SW480 (cell line): Measurements from ENCODE around the gene UCHL3.
A peak's percentile ranks its signal among the peaks of the same experiment; 100 is the strongest.

Experiments
- DNase-seq: peaks from one replicate; pipeline ENCODE4 v3.0.0-alpha.2; 2016; ENCODE audit warnings: low spot score

The UCHL3 gene

DNA sequence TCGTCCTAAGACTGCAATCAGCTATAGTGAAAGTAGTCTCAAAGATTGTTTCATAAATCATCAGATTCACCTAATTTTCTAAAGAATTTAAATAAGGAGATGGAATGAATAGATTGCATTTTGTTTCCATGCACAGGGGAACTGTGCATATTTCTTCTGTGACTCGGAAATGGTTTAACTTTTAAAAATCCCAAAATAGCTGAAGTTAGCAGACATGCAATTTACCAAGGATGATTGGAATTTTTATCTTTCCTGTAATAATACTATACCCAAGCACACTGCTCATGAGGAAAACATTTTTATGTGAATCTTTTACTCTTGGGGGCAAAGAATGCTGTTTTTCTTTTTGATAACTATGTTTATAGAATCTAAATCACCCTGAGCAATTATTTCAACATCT lies 71.6 kb downstream of the UCHL3 start:
- DNase-seq, result no peak

DNA sequence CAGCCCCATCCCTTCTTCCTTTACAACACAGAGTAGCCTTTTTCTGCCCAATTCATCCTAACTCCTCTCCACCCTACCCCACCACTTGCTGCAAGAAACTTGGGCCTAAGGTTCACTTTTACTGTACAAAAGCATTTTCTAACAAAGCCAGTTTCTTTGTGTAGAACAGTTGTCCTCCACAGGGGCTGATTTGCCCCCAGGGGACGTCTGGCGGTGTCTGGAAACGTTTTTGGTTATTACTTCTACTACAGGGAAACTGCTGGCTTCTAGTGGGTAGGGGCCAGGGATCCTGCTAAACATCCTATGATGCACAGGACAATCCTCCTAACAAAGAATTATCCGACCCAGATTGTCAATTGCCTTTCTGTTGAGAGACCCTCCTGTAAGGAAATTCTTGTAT lies 79.2 kb downstream of the UCHL3 start:
- no peak for DNase-seq

DNA sequence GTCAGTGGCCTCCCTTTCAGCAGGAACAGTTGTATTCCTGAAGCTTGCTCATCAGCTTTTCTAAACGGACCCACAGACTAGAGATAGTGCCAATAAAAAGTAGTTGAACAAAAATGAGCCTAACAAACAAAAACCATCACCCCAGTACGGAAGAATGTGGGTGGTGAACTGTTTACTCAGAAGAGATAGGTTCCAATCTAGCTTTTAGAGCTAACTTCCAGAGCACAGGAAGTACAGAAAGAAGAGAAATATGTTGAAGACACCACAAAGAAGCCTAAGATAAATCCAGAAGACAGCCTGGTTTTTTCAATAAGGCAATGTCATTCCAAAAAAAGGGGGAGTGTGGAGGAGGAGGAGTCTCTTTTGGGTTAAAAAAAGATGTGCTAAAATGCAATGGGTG lies 83.7 kb downstream of the UCHL3 start:
- DNase-seq, result peak; percentile 4

DNA sequence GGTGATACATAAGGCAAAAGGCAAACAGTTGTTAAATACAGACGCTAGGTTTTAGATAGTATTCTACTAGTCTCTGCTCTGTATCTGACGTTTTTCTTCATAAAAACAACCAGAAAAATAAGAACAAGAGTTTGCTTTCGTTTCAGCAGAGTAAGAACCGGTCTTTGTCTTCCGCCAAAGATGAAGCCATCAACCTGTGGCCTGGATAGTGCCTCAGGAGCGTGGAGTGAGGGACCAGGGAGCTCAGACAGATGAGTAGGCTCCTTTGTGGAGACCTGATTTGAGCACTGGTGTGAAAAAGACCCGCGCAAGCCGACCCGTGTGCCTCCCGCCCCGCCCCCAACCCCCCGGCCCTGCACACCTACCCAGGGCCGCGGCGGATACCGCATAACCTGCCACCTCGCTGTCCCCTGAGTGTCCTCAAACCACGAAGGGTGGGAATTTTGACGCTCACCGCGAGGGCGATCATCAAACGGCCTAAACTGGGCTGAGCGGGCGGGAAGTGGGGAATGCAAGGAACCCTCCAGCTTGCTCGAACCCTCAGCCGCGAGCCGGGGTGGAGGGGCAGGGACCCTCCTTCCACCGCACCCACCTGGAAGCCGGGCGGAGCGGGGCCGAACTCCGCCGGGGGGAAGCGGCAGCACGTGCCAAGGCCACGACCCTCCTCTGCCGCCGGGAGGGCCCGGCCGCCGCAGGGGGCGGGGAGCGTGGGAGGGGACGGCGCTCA lies 85.7 kb downstream of the UCHL3 start:
- peak; percentile 34 for DNase-seq

DNA sequence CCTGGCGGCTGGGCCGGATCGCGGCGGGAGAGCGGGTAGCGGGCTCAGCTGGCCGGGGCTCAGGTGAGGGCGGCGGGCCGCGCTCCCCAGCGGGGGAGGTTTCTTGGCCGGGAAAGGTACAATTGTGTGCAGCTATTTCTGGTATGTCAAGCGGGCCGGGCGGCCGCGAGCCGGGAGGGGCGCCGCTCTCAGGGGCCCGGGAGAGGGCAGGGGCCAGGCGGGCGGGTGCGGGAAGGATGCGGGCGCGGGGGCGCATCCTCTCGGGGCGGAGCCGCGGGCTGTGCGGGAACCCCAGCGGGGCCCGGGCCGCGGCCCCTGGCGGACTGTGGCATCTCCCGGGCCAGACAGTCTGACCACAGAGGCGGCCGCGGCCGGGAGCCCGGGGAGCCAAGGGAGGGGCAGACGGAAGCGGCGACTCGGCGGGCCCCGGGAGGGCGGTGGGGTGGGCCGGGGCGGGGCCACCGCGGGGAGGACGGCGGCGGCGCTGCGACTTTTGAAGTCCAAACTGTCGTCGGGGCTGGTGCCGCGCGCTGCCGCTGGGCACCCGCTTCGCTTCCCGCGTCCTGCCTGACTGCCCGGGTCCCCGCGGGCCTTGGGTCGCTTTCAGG lies 86.3 kb downstream of the UCHL3 start, which contains the start of gene LMO7:
TSS of gene LMO7 (plus strand) at position 503 of the 608 bp plus-strand sequence. CDS start 328 bp downstream, outside the sequence.
- DNase-seq, result peak; percentile 72

DNA sequence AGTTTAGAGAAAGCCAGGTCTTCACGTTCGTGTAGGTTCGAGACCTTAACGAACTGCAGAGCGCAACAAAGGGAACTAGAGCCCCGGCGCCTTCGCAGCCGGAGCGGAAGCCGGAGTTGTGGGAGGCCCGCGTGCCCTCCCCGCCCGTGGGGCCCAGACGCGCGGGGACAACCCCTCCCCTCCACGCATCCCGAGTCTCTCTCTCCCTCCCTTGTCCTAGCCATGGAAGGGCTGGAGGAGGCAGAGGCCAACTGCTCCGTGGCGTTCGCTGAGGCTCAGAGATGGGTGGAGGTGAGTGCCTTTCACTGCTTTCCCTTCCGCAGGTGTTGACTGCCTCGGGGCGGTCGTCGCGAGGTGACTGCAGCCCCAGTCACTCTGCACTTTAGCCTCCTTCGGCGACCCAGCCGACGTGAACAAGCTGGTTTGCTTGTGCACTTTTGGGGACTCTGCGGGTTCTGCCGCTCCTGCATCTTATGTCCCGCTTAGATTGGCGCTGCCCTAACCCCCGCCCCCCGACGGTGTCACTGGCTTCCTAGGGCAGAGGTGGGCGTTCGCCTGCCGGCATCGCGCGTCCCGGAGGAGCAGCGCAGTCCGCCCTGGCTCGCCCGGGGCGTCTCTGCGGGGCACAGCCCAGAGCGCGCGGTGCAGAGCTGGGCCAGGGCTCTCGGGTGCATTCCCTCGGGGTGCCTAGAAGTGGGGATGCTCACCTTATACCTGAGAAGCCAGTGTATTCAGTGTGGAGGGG lies 87.0 kb downstream of the UCHL3 start:
- peak; percentile 52 for DNase-seq

DNA sequence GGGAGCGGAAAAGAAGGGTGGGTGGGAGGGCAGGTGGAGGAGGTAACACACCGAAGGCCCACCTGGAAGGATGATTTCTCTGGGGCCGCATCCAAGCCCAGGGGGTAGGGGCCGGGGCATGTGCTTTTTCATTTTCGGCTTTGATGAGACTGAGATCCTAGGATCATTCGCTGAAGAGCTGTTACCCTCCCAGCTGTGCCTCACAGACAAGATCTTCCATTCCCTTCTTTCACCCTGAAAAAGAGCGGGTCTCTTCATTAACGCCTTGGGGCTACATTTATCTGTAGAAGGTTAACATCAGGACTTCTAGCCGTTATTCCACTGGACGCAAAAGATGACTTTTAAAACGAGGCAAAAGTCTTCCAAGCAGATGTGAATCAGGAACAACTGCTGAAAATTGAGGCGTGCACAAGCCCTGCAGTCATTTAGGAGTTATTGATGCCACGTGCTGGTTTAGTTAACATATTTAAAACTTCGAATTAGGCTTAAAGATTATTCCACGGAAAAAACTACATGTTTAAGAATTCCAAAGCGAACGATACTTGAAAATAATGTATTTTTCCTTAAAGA lies 87.7 kb downstream of the UCHL3 start:
- DNase-seq, result peak; percentile 23

DNA sequence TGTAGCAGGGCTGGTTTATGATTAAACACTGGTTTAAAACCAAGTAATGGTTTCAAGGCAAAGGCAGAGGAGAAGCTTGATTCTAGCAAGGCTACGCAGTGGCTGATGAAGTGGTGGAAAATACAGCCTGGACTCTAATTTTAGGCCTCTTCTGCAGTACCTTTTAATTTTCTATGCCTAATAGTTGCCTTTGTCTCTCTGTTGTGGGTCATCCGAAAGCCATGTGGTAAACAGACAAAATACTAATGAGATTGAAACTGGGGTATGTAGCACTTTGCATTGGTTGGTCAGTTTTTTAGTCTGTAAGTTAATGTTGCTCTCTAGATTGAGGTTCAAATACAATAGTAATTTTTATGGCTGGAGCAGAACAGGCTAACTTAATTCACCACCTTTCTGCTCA lies 89.9 kb downstream of the UCHL3 start:
- DNase-seq, result no peak

DNA sequence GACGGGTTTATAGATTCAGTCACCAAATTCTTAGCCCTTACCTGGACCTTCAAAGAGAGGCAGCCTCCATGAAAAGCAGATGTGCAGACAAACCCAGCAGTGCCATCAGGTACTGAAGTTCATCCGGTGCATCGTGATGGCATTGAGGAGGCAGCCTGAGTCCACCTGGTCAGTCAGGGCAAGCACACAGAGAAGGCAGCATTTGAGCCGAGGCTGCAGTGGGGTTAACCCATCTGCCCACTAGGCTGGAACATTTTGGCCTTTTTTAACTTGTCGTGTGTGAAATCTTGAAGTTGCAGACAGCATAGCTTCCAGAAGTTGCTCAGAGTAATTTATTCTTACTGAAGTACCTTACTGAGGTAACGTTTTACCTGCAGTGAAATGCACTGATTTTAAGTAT lies 91.4 kb downstream of the UCHL3 start:
- no peak for DNase-seq

DNA sequence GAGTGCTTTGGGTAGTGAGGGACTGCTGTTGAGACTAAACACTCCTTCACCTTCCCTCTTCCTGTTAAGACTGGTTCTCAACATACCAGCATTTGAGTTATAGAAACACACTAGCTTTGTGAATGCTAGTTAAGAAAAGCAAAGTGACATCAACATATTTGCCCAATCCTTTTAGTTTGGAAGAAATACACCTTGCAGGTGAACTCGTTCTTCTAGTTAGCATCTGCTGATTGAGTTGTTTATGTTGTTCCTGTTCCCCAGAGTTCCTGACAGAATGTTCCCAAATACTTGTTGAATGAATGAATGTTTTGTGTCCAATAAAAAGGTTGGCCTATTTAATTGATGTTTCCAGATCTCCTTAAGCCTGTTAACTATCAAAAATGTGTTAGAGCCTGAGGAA lies 93.6 kb downstream of the UCHL3 start:
- DNase-seq, result no peak

DNA sequence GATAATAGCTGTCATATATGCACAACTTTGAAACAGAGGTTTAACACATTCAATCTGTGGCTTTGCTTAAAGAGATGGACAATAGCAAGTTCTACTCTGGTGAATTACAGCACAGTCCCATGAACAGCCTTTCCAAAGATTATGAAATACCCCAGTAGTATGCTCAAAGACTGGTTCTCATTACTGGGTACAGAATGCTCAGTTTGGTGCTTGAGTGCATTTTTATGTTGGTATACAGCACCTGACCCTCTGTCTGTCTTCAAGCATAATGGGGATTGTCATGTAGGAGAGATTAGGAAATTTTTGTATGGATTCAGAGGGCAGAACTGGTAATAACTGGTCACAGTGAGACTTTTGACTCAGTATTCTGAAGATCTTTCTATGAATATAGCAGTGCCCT lies 94.1 kb downstream of the UCHL3 start:
- DNase-seq, result no peak

DNA sequence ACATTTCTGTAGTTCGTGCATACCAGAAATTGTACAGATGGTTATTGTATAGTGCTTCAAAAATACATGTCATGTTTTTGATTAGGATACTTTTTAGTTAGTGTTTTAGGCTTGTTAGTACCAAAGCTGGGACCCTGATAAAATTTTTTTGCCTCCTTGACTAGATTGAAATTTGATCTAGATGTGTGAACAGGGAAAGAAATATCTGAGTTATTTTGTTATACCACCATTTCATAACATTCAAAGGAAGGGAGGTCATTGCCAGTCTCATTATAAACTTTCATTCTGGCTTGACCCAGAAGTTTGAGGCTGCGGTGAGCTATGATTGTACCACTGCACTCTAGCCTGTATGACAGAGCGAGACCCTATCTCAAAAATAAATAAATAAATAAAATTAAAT lies 95.5 kb downstream of the UCHL3 start:
- no peak for DNase-seq

DNA sequence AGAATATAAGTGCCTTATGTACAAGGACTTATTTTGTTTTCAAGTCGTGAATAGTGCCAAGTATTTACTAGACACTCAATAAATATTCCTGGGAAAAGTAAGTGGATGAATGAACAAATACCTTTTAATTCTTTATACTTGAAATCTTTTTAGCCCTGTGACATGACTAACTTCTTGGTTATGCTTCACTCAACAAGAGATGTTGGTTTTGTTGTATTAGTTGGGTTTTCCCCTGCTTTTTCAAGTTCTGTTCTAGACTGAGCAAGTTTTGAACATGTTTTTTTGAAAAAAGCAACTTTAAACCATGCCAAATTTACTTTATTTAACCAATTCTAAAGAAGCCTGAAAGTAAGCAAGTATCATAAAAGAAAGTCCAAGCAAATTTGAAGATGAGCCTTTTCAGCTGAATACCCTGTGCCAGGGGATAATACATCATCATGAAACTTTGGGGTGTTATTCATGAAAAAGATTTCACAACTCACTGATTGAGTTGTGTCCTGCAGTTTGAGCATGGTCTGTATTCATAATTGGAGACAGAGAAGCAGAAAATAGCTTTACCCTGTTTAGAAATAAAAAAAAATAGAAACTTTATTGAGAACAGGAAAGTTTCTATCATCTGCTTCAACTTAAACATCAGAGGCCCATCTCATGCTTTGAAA lies 97.7 kb downstream of the UCHL3 start:
- DNase-seq, result no peak

DNA sequence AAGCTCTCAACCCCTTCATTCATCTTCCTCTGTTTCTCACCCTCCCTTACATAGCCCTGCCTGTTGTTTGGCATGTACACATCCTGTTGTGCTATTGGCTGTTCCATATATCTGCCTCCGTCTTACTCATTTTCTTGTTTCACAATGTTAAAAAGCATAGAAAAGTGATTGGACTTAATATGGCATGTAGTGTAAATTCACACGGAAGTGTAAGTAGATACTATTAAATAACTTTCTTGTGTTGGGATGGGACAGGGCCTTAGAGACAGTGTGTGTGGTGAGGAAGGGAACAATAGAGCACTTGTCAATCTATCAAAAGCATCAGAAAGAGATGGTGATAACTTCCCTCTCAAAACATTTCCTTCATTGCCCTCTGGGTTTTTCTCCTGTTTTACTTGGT lies 98.9 kb downstream of the UCHL3 start:
- no peak for DNase-seq

DNA sequence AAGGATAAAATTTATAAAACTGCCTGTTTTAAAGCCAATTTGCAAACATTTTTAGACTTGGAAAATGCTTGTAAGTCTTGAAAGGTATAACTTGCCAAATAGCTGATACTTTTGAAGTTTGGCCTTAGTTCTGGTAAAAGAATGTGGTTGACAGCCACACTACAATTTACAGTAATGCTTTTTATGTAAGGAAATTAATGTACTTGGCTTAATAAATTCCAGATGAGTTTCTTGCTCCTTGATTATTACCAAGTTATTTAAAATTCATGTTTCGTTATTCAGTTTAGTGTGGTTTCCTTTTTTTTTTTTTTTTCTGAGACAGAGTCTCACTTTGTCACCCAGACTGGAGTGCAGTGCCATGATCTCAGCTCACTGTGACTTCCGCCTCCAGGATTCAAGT lies 101.4 kb downstream of the UCHL3 start:
- no peak for DNase-seq

DNA sequence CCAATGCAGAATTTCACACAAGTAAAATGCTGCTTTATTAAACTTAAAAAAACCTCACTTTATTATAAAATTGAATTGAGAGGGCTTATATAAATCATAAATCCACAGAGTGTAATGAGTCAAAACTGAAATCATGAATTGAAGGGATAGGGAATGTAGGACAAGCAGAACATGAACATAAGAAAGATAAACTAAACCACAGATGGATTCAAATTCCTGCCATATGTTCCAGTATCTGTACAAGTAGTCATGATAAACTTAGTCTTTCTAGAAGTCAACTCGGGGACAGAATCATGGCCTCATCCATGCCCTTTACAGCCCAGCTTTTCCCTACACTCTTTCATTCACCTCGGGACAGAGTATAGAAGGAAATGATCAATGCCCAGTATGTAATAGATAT lies 103.1 kb downstream of the UCHL3 start:
- no peak for DNase-seq
